ENCODE results near the gene C3orf49. TPM values are rescaled to one million over a fixed set of nuclear protein-coding genes. Genes with fewer than 3 reads are reported as not detected.

Gene C3orf49
- not detected in 2 replicates for polyA plus RNA-seq (2011; rRNA removed)
- not detected in 2 replicates for polyA minus RNA-seq (2011; rRNA and poly(A)+ RNA removed)

- TF ChIP-seq CTCF (IDR thresholded peaks at IDR 0.05; ENCODE audit: low read depth, low read length), result no peak
- Histone ChIP-seq H3K4me3 (ENCODE audit: low read depth, low read length) (no peak within 1 kb of the TSS), H3K27ac (ENCODE audit: low read depth, low read length) (no peak within 1 kb of the TSS), H3K27me3 (ENCODE audit: control insufficient read depth, insufficient read depth, low read length) (no peaks in the 10 kb centered on the region), H3K9me3 (ENCODE audit: control insufficient read depth, insufficient read depth, low read length) (no peaks in the 10 kb centered on the region)
- POLR2A ChIA-PET, result no interaction called here
- DNase-seq (ENCODE audit: low read depth, low spot score), result no peak
- CTCF ChIA-PET, result interaction anchor here (0.6 to 15.4 kb wide), 23 partner anchors 11 to 1207 kb away, joined by 3 to 413 read pairs (median 5); no protein-coding TSS in a partner anchor
These were observed at the start of gene C3orf49 for GRCh38 chr3:63819151-63819398. TSS of gene C3orf49 (plus strand) at chr3:63819299. CDS start at chr3:63819472, 173 bp downstream.

- no peak for DNase-seq (ENCODE audit: low read depth, low spot score)
- POLR2A ChIA-PET, result no interaction called here
- Histone ChIP-seq H3K4me3 (ENCODE audit: low read depth, low read length) (no peak overlapping the region), H3K9me3 (ENCODE audit: control insufficient read depth, insufficient read depth, low read length) (no peaks in the 10 kb centered on the region), H3K27ac (ENCODE audit: low read depth, low read length) (no peak overlapping the region), H3K27me3 (ENCODE audit: control insufficient read depth, insufficient read depth, low read length) (peaks cover 2% of the 10 kb centered on the region)
- TF ChIP-seq CTCF (IDR thresholded peaks at IDR 0.05; ENCODE audit: low read depth, low read length), result no peak
- CTCF ChIA-PET, result interaction anchor here (0.9 to 1.1 kb wide), 2 partner anchors 43 to 425 kb away, joined by 3 read pairs; no protein-coding TSS in a partner anchor
These were observed 44.3 kb upstream of the C3orf49 start for GRCh38 chr3:63774781-63775180.

- peaks cover 2% of the 10 kb centered on the region for H3K27me3 ChIP-seq (ENCODE audit: control insufficient read depth, insufficient read depth, low read length)
- H3K9me3 ChIP-seq (ENCODE audit: control insufficient read depth, insufficient read depth, low read length), result no peaks in the 10 kb centered on the region
- no peak for DNase-seq (ENCODE audit: low read depth, low spot score)
- H3K27ac ChIP-seq (ENCODE audit: low read depth, low read length), result no peak overlapping the region
- ChIA-PET POLR2A (no interaction called here), CTCF (no interaction called here)
- no peak overlapping the region for H3K4me3 ChIP-seq (ENCODE audit: low read depth, low read length)
- no peak for TF ChIP-seq CTCF (IDR thresholded peaks at IDR 0.05; ENCODE audit: low read depth, low read length)
These were observed 39.9 kb upstream of the C3orf49 start for GRCh38 chr3:63779227-63779626.

- Histone ChIP-seq H3K27me3 (ENCODE audit: control insufficient read depth, insufficient read depth, low read length) (peaks cover 3% of the 10 kb centered on the region), H3K27ac (ENCODE audit: low read depth, low read length) (no peak overlapping the region), H3K9me3 (ENCODE audit: control insufficient read depth, insufficient read depth, low read length) (no peaks in the 10 kb centered on the region), H3K4me3 (ENCODE audit: low read depth, low read length) (no peak overlapping the region)
- CTCF ChIA-PET, result interaction anchor here (3.2 kb wide), 1 partner anchor 442 kb away, joined by 29 read pairs; no protein-coding TSS in a partner anchor
- POLR2A ChIA-PET, result interaction anchor here (1.0 kb wide), 1 partner anchor 67 kb away, joined by 3 read pairs; no protein-coding TSS in a partner anchor
- DNase-seq (ENCODE audit: low read depth, low spot score), result no peak
- peak; percentile 40 for TF ChIP-seq CTCF (IDR thresholded peaks at IDR 0.05; ENCODE audit: low read depth, low read length)
These were observed 27.1 kb upstream of the C3orf49 start for GRCh38 chr3:63791974-63792373.

GRCh38 chr3:63795438-63795837, 23.7 kb upstream of the C3orf49 start:
- Histone ChIP-seq H3K27me3 (ENCODE audit: control insufficient read depth, insufficient read depth, low read length) (peaks cover 3% of the 10 kb centered on the region), H3K9me3 (ENCODE audit: control insufficient read depth, insufficient read depth, low read length) (no peaks in the 10 kb centered on the region), H3K4me3 (ENCODE audit: low read depth, low read length) (no peak overlapping the region), H3K27ac (ENCODE audit: low read depth, low read length) (no peak overlapping the region)
- POLR2A ChIA-PET, result no interaction called here
- CTCF ChIA-PET, result no interaction called here
- DNase-seq (ENCODE audit: low read depth, low spot score), result no peak
- no peak for TF ChIP-seq CTCF (IDR thresholded peaks at IDR 0.05; ENCODE audit: low read depth, low read length)
